T-helper 22 cell (primary cell): ENCODE data around the gene LGALS3BP.

Source experiments
- DNase-seq: peaks from one replicate; pipeline ENCODE4 v3.0.0-alpha.2; 2020; ENCODE audit warnings: low read depth

LGALS3BP gene

DNA sequence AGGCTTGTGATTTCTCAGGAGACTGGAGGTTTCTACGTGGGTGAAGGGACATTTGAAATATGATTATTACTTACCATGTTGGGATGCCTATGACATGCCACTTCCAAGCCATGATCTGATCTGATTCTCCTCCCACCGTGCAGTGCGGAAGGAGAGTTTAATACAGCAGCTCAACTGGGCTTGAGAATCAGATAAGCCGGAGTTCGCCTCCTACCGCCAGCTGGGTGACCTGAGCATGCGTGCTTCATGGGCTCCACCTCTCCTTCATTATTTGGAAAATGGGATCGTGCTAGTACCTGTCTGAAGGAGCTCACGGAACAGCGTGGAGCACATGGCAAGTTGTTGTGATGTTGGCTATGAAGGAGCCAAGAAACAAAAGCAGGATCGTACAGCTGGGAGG lies 42.2 kb downstream of the LGALS3BP start:
- no peak for DNase-seq

DNA sequence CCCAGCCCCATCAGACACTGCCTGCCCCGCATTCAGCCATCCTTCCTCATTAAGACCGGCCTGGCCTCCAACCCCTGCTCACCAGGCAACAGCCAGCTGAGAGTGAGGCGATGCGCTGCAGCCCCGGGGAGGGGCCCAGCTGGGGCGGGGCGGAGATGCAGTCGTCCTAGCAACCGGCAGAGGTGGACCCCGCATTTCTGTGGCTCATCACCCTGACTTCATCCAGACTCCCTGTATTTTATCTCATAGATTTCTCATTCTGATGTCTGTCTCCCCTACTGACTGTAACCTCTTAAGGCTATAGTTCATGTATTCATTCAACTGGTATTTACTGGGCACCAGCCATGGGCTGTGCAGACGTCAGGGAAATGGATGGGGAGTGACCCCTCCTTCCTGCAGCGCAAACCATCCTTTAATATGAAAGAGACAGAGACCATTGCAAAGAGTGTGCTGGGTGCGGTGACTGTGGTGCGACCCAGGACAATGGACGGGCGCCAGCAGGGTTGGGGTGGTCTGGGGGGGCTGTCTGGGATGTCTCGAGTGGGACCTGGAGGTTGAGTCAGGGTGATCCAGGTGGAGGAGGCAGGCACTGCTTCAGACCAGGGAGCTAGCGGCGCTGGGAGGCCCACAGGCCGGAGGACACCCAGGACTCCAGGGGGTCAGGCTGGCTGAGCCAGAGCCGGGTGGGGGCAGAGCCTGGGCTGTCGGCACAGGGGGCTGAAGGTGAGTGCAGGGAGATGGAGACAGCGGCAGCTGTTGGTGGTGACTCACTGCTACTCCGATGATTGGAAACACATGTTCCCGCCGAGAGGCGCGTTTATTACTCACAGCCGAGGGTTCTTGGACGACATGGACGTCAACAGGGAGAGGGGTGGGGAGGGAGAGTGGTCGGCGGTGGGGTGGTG lies 44.1 kb downstream of the LGALS3BP start:
- DNase-seq: no peak

DNA sequence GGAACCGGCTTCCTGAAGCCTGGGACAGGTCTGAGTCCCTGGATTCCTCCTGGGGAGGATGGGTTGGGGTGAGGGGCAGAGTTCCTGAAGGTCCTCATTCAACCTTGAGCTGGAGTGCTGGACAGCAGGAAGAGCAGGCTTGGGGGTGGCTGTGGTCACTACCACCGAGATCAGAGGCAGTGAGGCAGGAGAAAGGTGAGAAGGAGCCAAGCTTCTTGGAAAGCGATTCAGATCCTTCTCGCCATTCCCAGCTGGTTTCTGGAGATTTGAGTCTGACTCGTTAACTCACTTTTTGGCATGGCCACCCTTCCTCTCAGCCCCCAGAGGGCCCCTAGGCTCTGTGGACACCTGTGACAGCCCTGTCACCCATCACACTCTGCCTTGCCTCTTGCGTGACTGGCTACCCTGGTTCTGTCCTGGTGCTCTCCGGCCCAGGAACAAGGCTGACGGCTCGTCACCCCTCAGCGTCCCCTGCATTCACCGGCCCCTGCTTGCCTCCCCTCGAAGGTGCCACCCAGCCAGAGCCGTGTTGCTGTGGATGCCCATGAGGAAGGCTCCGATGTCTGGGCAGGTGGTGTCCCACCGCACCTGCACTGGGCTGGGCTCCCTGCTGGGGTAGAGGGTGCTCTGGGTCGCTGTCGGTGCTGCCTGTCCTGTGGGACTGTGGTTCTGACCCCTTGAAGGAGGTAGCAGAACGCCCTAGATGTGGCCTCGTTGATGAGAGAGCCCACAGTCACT lies 44.9 kb downstream of the LGALS3BP start:
- DNase-seq: no peak

DNA sequence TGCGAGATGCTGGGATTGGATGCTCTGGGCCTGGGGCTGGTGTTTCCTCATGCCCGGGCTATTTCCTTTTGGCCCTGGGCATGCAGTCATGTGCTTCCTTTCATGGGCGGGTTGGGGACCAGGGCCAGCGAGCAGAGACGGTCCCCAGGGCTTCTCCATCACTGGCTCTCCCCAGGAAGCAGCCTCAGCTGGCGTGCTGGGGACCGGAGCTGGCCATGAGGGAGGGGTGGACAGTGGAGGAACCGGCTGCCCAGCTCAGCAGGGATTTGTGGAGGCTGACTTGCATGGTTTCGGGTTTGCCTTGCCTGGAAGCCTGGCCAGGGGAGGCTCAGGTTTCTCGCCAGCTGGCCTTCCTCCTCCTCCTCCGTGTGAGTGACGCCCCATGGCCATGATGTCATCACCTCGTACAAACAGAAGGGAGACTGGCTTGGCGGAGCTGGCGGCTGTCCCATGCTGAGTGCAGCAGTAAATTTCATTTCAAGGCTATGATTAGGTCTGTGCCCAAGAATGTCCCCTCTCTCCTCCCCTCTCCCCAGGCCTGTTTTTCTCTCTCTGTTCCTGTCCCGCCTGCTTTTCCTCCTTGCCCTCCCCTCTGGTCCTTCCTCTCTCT lies 45.7 kb downstream of the LGALS3BP start:
- DNase-seq: no peak

DNA sequence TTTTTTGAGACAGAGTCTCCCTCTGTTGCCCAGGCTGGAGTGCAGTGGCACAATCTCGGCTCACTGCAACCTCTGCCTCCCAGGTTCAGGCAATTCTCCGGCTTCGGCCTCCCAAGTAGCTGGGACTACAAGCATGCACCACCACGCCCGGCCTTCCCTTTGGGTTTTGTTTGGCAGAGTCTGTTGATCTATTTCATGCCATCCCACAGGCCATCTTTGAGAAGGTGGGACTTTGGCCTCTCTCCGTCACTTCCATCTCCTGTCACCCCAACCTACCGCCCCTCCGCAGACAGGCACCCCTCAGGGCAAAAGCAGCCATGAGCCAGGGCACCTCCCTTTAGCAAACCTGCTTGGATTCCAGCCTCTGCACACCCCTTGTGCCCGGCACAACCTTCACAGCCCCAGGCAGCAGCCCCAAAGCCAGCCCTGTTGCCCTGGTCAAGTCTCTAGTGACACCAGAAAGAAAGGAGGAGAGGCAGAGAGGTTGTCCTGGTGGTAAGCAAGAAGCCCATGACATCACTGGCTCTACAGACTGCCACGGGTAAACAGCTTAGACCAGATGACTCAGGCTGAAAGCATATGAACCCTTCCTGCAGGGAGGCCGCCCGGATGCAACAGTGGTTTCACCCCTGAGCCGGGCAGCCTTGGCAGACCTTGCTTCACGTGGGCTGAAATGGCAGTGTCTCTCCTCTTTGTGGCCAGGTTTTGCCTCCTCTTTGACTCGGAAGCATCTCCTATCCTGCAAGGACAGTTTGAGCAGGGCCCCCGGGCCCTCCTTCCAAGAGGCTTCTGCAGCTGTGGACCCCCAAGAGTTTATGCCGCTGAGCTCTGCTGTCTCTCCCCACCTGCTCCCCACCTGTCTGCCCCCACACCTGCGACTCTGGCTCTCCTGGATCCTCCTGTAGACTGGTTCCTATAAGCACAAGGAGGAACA lies 46.4 kb downstream of the LGALS3BP start:
- peak; percentile 11 for DNase-seq

DNA sequence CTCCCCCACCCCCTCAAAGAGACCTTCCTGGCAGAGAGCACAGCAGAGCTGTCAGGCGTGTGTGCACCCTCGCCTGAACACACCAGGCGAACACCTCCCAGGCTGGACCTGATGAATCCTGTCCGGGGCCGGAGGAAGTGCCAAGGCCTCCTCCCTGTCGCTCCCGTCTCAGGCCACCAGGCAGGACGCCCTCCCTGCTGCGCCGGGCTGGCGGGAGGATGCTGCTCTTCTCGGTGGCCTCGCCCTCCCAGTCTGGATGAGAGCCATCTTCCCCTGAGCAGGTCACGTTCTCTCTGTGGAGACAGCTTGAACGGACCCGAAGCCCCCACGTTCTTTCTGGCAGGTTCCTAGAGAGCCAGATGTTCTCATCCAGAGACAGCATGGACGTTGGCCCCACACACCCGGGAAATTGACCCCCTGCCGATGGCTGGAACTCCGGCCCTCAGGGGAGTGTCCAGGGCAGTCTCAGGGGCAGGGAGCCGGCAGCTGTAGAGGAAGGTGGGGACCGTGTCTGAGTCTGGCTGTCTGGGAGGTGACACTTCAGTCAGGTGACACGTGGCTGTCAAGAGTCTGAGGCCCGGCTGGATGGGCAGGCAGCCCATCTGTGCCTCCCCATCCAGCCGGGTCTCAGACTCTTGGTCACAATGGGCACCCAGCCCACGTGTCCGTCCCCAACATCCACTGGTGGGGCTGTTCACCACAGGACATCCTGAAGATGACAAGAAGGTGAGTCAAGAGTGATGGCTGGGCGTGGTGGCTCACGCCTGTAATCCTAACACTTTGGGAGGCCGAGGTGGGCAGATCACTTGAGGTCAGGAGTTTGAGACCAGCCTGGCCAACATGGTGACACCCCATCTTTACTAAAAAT lies 49.6 kb downstream of the LGALS3BP start:
- no peak for DNase-seq

DNA sequence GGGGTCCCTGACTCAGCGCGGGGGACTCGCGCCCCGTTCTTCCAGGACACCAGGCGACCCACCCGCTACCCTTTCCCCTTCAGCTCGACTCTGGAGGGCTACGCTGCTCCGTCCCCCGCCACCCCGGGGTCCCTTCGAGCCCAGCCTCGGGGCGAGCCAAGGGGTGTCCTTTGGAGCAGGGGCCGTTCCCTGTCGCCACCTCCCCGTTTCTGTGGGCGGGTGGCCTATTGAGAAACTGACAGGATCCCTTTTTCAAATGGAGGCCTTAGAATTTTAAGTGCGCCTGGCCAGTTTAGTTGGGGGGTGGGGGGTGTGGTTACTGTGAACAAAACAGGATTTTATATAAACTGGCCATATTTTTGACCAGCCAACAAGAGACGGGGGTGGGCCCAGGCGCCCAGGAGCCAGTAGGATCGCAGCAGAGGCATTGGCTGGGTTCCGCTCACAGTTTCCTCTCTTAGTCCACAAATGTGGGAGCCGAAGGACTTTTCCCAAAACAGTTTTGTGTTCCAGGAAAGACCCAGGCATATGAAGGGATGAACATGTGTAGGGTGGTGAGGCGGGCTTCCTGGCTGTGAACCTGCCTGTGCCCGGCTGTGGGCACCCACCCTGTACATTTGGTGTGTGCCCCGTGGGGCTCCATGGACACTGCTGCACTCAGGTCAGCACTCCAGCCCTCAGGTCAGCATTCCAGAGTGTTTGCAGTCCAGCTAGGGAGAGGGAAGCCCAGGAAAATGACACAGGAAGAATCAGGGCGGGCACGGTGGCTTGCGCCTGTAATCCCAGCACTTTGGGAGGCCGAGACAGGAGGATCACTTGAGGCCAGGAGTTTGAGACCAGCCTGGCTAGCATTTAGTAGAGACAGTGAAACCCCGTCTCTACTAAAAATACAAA lies 53.8 kb downstream of the LGALS3BP start:
- no peak for DNase-seq

DNA sequence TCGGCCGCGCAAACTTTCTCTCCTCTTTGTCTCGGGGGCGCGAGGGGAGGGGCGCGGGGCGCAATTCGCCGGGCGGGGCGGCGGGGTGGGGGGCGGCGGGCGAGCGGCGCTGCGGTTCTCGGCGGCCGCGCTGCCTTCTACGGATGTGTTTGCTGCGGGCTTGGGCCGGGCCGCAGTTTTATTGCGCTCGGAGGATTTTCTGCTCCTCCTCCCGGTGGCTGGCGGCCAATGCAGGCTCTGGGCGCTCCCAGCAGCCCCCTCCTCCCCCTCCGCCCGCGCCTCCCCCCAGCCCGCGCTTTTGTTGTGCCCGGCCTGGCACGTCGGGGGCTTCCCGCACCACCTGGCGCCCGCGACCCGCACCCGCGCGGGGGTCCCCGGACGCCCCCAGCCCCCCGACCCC lies 54.5 kb downstream of the LGALS3BP start, which contains the start of gene TIMP2:
TIMP2 (minus strand) TSS at position 154 of the 400 bp plus-strand sequence. CDS start 299 bp downstream, outside the sequence.
- peak; percentile 39 for DNase-seq

DNA sequence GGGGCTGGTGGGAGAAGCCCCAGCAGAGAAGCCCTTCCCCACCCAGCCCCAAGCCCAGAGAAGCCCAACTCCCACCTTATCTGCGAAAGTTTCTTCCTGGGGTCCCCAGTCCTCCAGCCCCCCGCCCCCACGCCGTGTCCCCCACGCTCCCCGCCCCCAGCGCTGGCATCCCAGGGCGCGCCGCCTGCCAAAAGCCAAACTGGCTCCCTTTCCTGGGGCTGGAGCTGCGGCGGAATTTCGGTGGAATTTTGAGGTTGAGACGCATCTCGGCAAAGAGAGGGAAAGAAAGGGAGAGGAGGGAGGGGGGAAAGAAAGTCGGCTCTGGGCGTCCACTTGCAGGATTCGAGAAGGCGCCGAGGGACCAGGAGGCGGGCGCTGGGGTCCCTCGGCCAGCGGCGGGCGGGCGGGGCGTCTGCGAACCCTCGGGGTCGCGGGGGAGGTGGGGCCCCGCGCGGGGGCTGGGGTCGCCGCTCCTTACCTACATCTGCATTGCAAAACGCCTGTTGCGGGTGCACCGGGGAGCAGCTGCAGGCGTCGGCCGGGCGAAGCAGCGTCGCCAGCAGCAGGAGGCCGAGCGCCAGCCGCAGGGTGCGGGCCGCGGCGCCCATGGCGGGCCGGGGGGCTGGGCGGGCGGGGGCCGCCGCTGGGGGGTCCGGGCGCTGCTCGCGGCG lies 55.1 kb downstream of the LGALS3BP start:
- no peak for DNase-seq

DNA sequence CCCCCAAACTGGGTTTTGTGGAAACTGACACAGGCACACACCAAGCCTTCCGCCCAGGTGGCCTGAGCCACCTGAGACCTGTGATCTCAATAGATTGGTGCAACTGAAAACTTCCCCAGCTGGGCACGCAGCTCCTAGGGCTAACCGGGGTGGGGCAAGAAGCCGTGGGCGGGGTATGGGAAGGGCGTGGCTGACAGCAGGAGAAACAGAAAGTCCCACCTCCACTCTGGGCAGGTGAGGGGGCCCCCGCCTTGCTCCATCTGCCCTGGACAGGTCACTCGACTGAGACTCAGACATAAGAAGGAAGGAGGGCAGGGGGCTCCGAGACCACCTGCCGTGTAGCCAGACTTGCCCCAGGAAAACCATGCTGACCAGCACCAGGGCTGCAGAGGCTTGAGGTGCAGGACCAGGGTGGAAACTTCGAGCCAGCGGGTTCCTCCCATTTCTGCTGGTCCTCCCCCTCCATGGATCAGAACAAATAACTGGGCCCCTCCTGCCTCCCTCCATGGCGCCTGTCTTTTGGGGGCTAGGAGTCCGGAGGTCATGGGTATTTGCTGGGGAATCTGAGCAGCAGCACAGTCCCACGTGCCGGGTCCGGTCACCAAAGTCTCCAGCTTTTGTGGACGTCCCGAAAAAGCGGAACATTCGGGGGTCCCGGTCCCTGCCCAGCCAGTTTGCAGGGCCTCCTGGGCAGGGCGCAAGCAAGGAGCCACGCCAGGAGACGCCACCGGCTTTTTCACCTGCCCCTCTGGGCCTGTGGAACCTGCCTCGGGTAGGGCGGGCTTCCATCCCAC lies 55.9 kb downstream of the LGALS3BP start:
- DNase-seq: peak; percentile 23

DNA sequence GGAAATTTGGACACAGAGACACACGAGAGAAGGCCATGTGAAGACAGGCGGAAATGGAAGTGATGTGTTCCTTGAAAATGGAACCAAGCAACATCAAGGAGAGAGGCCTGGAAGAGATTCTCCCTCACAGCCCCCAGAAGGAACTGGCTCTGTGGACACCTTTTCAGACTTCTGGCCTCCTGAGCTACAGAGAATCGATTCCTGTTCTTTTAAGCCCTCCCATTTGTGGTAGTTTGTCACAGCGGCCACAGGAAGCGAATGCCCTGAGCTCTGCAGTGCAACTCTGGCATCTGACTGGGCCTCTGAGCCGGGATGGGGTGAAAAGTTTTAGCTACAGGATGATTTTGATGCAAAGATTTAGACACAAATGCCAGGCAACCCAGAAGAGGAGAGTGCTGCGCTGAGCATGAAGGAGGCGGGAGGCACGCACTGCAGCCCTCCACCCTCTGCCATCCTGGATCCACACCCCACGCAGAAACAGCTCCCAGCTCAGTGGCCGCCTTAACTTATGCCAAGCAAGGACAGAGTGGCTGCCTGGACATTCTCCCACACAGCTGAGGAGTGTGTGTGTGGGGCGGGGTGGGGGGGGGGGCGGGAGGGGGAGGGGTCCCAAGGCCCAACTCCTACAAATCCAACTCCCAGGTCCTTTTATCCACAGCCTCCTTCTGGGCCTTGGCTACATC lies 56.8 kb downstream of the LGALS3BP start:
- DNase-seq: no peak

DNA sequence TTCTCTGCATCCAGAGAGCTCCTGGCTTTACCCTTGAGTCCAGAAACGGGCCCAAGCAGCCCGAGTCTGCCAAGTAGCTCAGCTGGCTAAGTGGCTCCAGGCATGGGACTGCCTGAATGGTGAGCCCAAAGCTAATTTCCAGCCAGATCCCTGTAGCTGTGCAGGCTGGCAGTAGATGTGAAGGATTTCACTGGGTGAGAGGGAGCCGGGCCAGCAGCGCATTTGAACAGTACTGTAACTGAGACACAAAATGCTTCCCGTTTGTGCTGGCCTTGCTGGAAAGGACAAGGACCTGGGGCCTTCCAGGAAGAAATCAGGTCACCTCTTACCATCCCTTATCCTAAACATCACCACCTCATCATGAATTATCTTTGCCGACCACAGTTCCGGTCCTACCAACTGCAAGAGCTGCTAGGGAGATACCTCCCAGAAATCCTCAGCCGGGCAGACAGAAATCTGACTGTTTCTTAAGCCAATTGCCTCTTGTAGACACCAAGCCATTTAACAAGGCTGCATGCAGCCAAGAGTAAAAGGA lies 58.2 kb downstream of the LGALS3BP start:
- no peak for DNase-seq
